HEK293 (cell line): Measurements from ENCODE around the gene PITPNM3.

ENCODE experiments used
- RBAK ChIP-seq: fragments of 450-650 bp; formaldehyde crosslinking; IDR thresholded peaks from 2 replicates; pipeline ENCODE4 v1.5.1; 2016; ENCODE audit warnings: missing biosample characterization, missing genetic modification characterization
- REST ChIP-seq: fragments of 450-650 bp; formaldehyde crosslinking; IDR thresholded peaks from 2 replicates; pipeline ENCODE4 v1.5.1; 2016; ENCODE audit warnings: missing biosample characterization, missing genetic modification characterization
- TSHZ1 ChIP-seq: fragments of 450-650 bp; formaldehyde crosslinking; IDR thresholded peaks from 2 replicates; pipeline ENCODE4 v1.5.1; 2016; ENCODE audit warnings: missing biosample characterization, missing genetic modification characterization, borderline replicate concordance
- YY1 ChIP-seq: fragments of 450-650 bp; formaldehyde crosslinking; IDR thresholded peaks from 2 replicates; pipeline ENCODE4 v1.5.1; 2018; ENCODE audit warnings: missing biosample characterization, missing genetic modification characterization
- ZBTB8A ChIP-seq: fragments of 450-650 bp; formaldehyde crosslinking; IDR thresholded peaks from 2 replicates; pipeline ENCODE4 v1.5.1; 2016; ENCODE audit warnings: missing biosample characterization, missing genetic modification characterization
- ZFP41 ChIP-seq: fragments of 450-650 bp; formaldehyde crosslinking; IDR thresholded peaks from 2 replicates; pipeline ENCODE4 v1.5.1; 2016; ENCODE audit warnings: missing biosample characterization, missing genetic modification characterization, borderline replicate concordance
- ZNF121 ChIP-seq: fragments of 450-650 bp; formaldehyde crosslinking; IDR thresholded peaks from 2 replicates; pipeline ENCODE4 v1.5.1; 2016; ENCODE audit warnings: missing biosample characterization, missing genetic modification characterization
- ZNF302 ChIP-seq: fragments of 450-650 bp; formaldehyde crosslinking; IDR thresholded peaks from 2 replicates; pipeline ENCODE4 v1.5.1; 2016; ENCODE audit warnings: missing biosample characterization, missing genetic modification characterization, low read depth
- TF ChIP-seq, protein P1 (sequence below): fragments of 450-650 bp; formaldehyde crosslinking; IDR thresholded peaks from 2 replicates; pipeline ENCODE4 v1.5.1; 2016; ENCODE audit warnings: missing biosample characterization, missing genetic modification characterization

- TF ChIP-seq TSHZ1 (tag by site-specific recombination) (no peak), ZNF302 (tag by site-specific recombination) (no peak), ZNF121 (no peak), ZFP41 (no peak), ZBTB8A (no peak), REST (tag by site-specific recombination) (no peak), YY1 (tag by site-specific recombination) (no peak), RBAK (tag by site-specific recombination) (no peak)
- TF ChIP-seq, protein P1, sequence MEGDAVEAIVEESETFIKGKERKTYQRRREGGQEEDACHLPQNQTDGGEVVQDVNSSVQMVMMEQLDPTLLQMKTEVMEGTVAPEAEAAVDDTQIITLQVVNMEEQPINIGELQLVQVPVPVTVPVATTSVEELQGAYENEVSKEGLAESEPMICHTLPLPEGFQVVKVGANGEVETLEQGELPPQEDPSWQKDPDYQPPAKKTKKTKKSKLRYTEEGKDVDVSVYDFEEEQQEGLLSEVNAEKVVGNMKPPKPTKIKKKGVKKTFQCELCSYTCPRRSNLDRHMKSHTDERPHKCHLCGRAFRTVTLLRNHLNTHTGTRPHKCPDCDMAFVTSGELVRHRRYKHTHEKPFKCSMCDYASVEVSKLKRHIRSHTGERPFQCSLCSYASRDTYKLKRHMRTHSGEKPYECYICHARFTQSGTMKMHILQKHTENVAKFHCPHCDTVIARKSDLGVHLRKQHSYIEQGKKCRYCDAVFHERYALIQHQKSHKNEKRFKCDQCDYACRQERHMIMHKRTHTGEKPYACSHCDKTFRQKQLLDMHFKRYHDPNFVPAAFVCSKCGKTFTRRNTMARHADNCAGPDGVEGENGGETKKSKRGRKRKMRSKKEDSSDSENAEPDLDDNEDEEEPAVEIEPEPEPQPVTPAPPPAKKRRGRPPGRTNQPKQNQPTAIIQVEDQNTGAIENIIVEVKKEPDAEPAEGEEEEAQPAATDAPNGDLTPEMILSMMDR (tag by site-specific recombination) = no peak
Observed at GRCh38 chr17:6574687-6575595, 18.6 kb upstream of the PITPNM3 start.
